CD8-positive, alpha-beta memory T cell (primary cell): Measurements from ENCODE around the gene ESCO1. TPM values are rescaled to one million over a fixed set of nuclear protein-coding genes. Genes with fewer than 3 reads are reported as not detected.
"Not testable (repeated sequence)": the region's sequence is repeated elsewhere in the genome, so short reads cannot be mapped to it uniquely, and the experiment has no call there.

Experiments used
- CTCF ChIA-PET: fragments of 350-600 bp; sonication (Branson Sonifier 250); formaldehyde crosslinking; loops from one replicate; lab custom pipeline; 2021; ENCODE audit warnings: antibody characterized with exemption; lab: Charles Lee
- POLR2A ChIA-PET: fragments of 350-600 bp; sonication (Branson Sonifier 250); formaldehyde crosslinking; loops from one replicate; lab custom pipeline; 2021; ENCODE audit warnings: antibody characterized with exemption; lab: Charles Lee
- DNase-seq, 5 donors: peaks; one replicate each; pipeline versions ENCODE4 v3.0.0 to v3.0.0-alpha.2; 2020 to 2022; ENCODE audit warnings: mixed read lengths in 1 of 5
- H3K27ac ChIP-seq: one replicate; pipeline ENCODE4 v1.7.0; 2013; ENCODE audit warnings: low read depth, mild to moderate bottlenecking, low read length, moderate library complexity
- H3K27me3 ChIP-seq: 2 replicates; pipeline ENCODE4 v1.7.0; 2013; ENCODE audit warnings: low read length, mild to moderate bottlenecking; ENCODE audit not compliant: insufficient read depth, poor library complexity, severe bottlenecking
- H3K36me3 ChIP-seq: 2 replicates; pipeline ENCODE4 v1.7.0; 2013; ENCODE audit warnings: mild to moderate bottlenecking, low read length, moderate library complexity; ENCODE audit not compliant: insufficient read depth
- H3K4me1 ChIP-seq: 2 replicates; pipeline ENCODE4 v1.7.0; 2013; ENCODE audit warnings: mild to moderate bottlenecking, low read length, moderate library complexity; ENCODE audit not compliant: insufficient read depth
- H3K4me3 ChIP-seq: 2 replicates; pipeline ENCODE4 v1.7.0; 2013; ENCODE audit warnings: mild to moderate bottlenecking, low read length
- H3K9me3 ChIP-seq: 2 replicates; pipeline ENCODE4 v1.7.0; 2013; ENCODE audit warnings: mild to moderate bottlenecking, low read length
- H3K27ac Mint-ChIP-seq, 8 donors: one replicate each; pipeline ENCODE4 v1.8.0; 2020 to 2021; ENCODE audit warnings: mixed read lengths in 8 of 8, mild to moderate bottlenecking in 6 of 8, inconsistent platforms in 3 of 8, moderate library complexity in 3 of 8
- H3K27me3 Mint-ChIP-seq, 2 donors: one replicate each; pipeline ENCODE4 v1.8.0; 2020 to 2021; ENCODE audit warnings: mixed read lengths in 2 of 2, mild to moderate bottlenecking in 1 of 2, moderate library complexity in 1 of 2
- H3K36me3 Mint-ChIP-seq, 3 donors: one replicate each; pipeline ENCODE4 v1.8.0; 2020 to 2021; ENCODE audit warnings: mixed read lengths in 3 of 3, inconsistent platforms in 1 of 3, mild to moderate bottlenecking in 1 of 3
- H3K4me1 Mint-ChIP-seq, 3 donors: one replicate each; pipeline ENCODE4 v1.8.0; 2020 to 2021; ENCODE audit warnings: mixed read lengths in 3 of 3, inconsistent platforms in 1 of 3, mild to moderate bottlenecking in 1 of 3
- H3K4me3 Mint-ChIP-seq, 7 donors: one replicate each; pipeline ENCODE4 v1.8.0; 2020 to 2021; ENCODE audit warnings: mixed read lengths in 7 of 7, mild to moderate bottlenecking in 6 of 7, moderate library complexity in 4 of 7, inconsistent platforms in 2 of 7
- H3K9me3 Mint-ChIP-seq, 5 donors: one replicate each; pipeline ENCODE4 v1.8.0; 2020 to 2022; ENCODE audit warnings: mixed read lengths in 5 of 5, mild to moderate bottlenecking in 3 of 5, moderate library complexity in 2 of 5, inconsistent platforms in 1 of 5
- polyA plus RNA-seq: library from polyadenylated mRNA; unstranded; fragments of 300-500 nt; fragmentation: Illumina TruSeq; gene quantifications from one replicate; pipeline ENCODE4 v1.2.3, GENCODE V29; 2021
- total RNA-seq, 2 experiments: library from RNA; stranded (reverse); gene quantifications; one replicate each; pipeline ENCODE4 v1.2.3, GENCODE V29; 2021

ESCO1 gene
- total and polyA plus RNA-seq, 3 experiments from 2014 or later = 11.0 to 19.3 (median 18.2) TPM

- Mint-ChIP-seq H3K4me1 (peaks cover 27 to 56% (median 38%) of the 10 kb centered on the region in 3 donors), H3K9me3 (no peaks in the 10 kb centered on the region), H3K27me3 (peaks cover 0 to 6% of the 10 kb centered on the region in 2 donors), H3K36me3 (peaks cover 0 to 16% (median 0%) of the 10 kb centered on the region in 3 donors), H3K27ac (peak overlapping the region; percentile 94 to 100 (median 98)), H3K4me3 (peak overlapping the region; percentile 91 to 98 (median 97))
- Histone ChIP-seq H3K4me1 (peaks cover 30% of the 10 kb centered on the region), H3K27ac (peak overlapping the region; percentile 99), H3K27me3 (no peaks in the 10 kb centered on the region), H3K36me3 (no peaks in the 10 kb centered on the region), H3K4me3 (peak overlapping the region; percentile 92), H3K9me3 (no peaks in the 10 kb centered on the region)
- POLR2A ChIA-PET = interaction anchor here (0.5 to 2.8 kb wide), 9 partner anchors 11 to 488 kb away, joined by 3 to 63 read pairs (median 9); partner anchors contain the start of genes ABHD3, MIB1, ROCK1 and SNRPD1
- peak in 1 of 5 donors; percentile 58 for DNase-seq
- CTCF ChIA-PET = interaction anchor here (0.7 to 5.6 kb wide), 29 partner anchors 10 to 489 kb away, joined by 3 to 131 read pairs (median 4); partner anchors contain the start of genes ABHD3, MIB1, ROCK1 and SNRPD1
Observed at GRCh38 chr18:21599585-21600525, 649 bp downstream of the ESCO1 start.

- Mint-ChIP-seq H3K4me1 (peaks cover 27 to 55% (median 43%) of the 10 kb centered on the region in 3 donors), H3K27me3 (peaks cover 0 to 6% of the 10 kb centered on the region in 2 donors), H3K27ac (peak overlapping the region; percentile 94 to 100 (median 98)), H3K4me3 (peak overlapping the region; percentile 91 to 98 (median 97)), H3K36me3 (peaks cover under 1 to 19% (median 2%) of the 10 kb centered on the region in 3 donors), H3K9me3 (no peaks in the 10 kb centered on the region)
- Histone ChIP-seq H3K36me3 (no peaks in the 10 kb centered on the region), H3K27me3 (no peaks in the 10 kb centered on the region), H3K4me3 (peak overlapping the region; percentile 92), H3K27ac (peak overlapping the region; percentile 99), H3K4me1 (peaks cover 39% of the 10 kb centered on the region), H3K9me3 (no peaks in the 10 kb centered on the region)
- ChIA-PET CTCF (interaction anchor here (1.8 to 5.6 kb wide), 4 partner anchors 12 to 241 kb away, joined by 4 to 131 read pairs (median 16); partner anchors contain the start of genes MIB1 and SNRPD1), POLR2A (interaction anchor here (0.6 to 2.8 kb wide), 4 partner anchors 12 to 142 kb away, joined by 3 to 63 read pairs (median 28); partner anchors contain the start of genes ABHD3, MIB1 and SNRPD1)
- no peak for DNase-seq
Observed at GRCh38 chr18:21598726-21599584, 1.5 kb downstream of the ESCO1 start.

DNA sequence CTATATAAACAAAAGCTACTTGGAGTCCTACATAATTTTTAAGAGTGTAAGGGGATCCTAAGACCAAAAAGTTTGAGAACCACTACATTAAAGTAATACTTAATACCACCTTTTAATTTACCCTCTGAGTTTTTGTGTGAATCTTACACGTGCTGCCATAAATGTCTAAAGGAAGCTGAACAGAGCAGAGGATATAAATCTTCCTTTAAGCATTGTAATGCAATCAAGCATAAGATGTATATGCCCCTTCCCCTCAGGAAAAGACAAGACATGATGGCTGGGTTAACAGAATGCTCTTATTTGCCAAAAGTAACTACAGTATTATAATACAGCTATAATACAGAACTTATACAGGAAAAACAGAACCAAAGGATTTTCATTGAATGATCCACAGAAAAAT lies 2.9 kb downstream of the ESCO1 start:
- Mint-ChIP-seq H3K4me3 (peak overlapping the region in 1 of 7 donors; percentile 91), H3K9me3 (no peaks in the 10 kb centered on the region), H3K27ac (peak overlapping the region in 5 of 8 donors; percentile 38 to 94 (median 44)), H3K27me3 (peaks cover 0 to 6% of the 10 kb centered on the region in 2 donors), H3K36me3 (peaks cover 2 to 23% (median 5%) of the 10 kb centered on the region in 3 donors), H3K4me1 (peaks cover 33 to 59% (median 48%) of the 10 kb centered on the region in 3 donors)
- peaks cover 44% of the 10 kb centered on the region for H3K4me1 ChIP-seq
- ChIA-PET POLR2A (interaction anchor here (2.1 kb wide), 1 partner anchor 15 kb away, joined by 7 read pairs; the partner anchor contains the start of gene SNRPD1), CTCF (interaction anchor here (1.1 kb wide), 1 partner anchor 14 kb away, joined by 6 read pairs; the partner anchor contains the start of gene SNRPD1)
- DNase-seq = no peak
- H3K9me3 ChIP-seq = no peaks in the 10 kb centered on the region
- no peak overlapping the region for H3K4me3 ChIP-seq
- H3K36me3 ChIP-seq = no peaks in the 10 kb centered on the region
- H3K27me3 ChIP-seq = no peaks in the 10 kb centered on the region
- H3K27ac ChIP-seq = no peak overlapping the region

DNA sequence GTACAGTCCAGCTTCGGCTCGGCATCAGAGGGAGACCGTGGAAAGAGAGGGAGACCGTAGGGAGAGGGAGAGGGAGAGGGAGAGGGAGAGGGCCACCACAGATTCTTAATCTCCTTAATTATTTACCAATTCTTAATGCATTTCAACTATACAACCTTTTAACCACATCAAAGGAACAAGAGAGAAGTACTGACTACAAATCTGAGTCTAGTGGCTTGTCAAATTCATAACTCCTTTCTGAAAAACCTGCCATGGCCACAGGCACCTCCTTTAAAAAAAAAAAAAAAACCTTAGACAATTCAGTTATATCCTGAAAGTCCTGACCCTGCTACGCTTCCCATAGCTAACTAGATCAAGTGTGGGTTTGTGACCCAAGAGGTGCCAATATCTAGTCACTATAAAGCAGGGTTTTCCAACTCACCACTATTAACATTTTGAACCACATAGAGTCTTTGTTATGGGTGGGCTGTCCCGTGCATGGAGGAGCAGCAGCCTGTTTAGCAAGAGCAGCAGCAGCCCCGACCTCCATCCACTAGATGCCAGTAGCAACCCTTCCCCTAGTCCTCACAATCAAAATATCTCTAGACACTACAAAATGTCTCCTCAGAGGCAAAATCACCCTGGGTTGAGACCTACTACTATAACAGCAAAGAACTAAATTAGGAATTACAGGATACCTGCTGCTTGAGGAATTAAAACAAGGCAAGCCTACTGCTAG lies 6.8 kb downstream of the ESCO1 start:
- CTCF ChIA-PET = interaction anchor here (0.8 to 0.9 kb wide), 2 partner anchors 12 to 19 kb away, joined by 3 read pairs; no protein-coding TSS in a partner anchor

GRCh38 chr18:21592361-21592760 lies 8.1 kb downstream of the ESCO1 start:
- Mint-ChIP-seq H3K36me3 (peaks cover 4 to 23% (median 5%) of the 10 kb centered on the region in 3 donors), H3K4me1 (peaks cover 39 to 59% (median 53%) of the 10 kb centered on the region in 3 donors)
- H3K4me3 ChIP-seq, H3K27ac ChIP-seq, H3K27me3 ChIP-seq, CTCF ChIA-PET, H3K27ac Mint-ChIP-seq, H3K4me3 Mint-ChIP-seq, DNase-seq, H3K27me3 Mint-ChIP-seq, H3K36me3 ChIP-seq, H3K9me3 Mint-ChIP-seq, POLR2A ChIA-PET, H3K9me3 ChIP-seq: not testable (repeated sequence)
- peaks cover 15% of the 10 kb centered on the region for H3K4me1 ChIP-seq

More for the DNA sequence above, 6.8 kb downstream of the ESCO1 start:
- no peak for DNase-seq
- Histone ChIP-seq H3K4me3 (no peak overlapping the region), H3K36me3 (no peaks in the 10 kb centered on the region), H3K9me3 (no peaks in the 10 kb centered on the region), H3K27ac (no peak overlapping the region), H3K27me3 (no peaks in the 10 kb centered on the region), H3K4me1 (peaks cover 28% of the 10 kb centered on the region)
- Mint-ChIP-seq H3K4me1 (peaks cover 35 to 56% (median 55%) of the 10 kb centered on the region in 3 donors), H3K27ac (peak overlapping the region in 4 of 8 donors; percentile 14 to 65 (median 22)), H3K36me3 (peaks cover 4 to 22% (median 5%) of the 10 kb centered on the region in 3 donors), H3K27me3 (no peaks in the 10 kb centered on the region), H3K9me3 (no peaks in the 10 kb centered on the region), H3K4me3 (peak overlapping the region in 2 of 7 donors; percentile 20 to 40)
- POLR2A ChIA-PET = no interaction called here

GRCh38 chr18:21584391-21584790 lies 16.1 kb downstream of the ESCO1 start:
- Mint-ChIP-seq H3K36me3 (peaks cover 0 to 31% (median 3%) of the 10 kb centered on the region in 3 donors), H3K27ac (peak overlapping the region in 1 of 8 donors; percentile 52), H3K9me3 (no peaks in the 10 kb centered on the region), H3K4me3 (peak overlapping the region in 1 of 7 donors; percentile 44), H3K4me1 (peaks cover 38 to 50% (median 48%) of the 10 kb centered on the region in 3 donors), H3K27me3 (no peaks in the 10 kb centered on the region)
- Histone ChIP-seq H3K4me3 (no peak overlapping the region), H3K9me3 (no peaks in the 10 kb centered on the region), H3K36me3 (no peaks in the 10 kb centered on the region), H3K4me1 (no peaks in the 10 kb centered on the region), H3K27me3 (no peaks in the 10 kb centered on the region), H3K27ac (no peak overlapping the region)
- CTCF ChIA-PET = no interaction called here
- POLR2A ChIA-PET = no interaction called here
- DNase-seq = no peak

GRCh38 chr18:21575656-21576055 lies 24.8 kb downstream of the ESCO1 start:
- Histone ChIP-seq H3K36me3 (peaks cover 24% of the 10 kb centered on the region), H3K9me3 (no peaks in the 10 kb centered on the region), H3K4me3 (no peak overlapping the region), H3K4me1 (no peaks in the 10 kb centered on the region), H3K27ac (no peak overlapping the region), H3K27me3 (no peaks in the 10 kb centered on the region)
- no peak for DNase-seq
- no peak overlapping the region for H3K4me3 Mint-ChIP-seq
- no peaks in the 10 kb centered on the region for H3K27me3 Mint-ChIP-seq
- no peak overlapping the region for H3K27ac Mint-ChIP-seq
- ChIA-PET CTCF (no interaction called here), POLR2A (no interaction called here)
- peaks cover 19 to 23% (median 20%) of the 10 kb centered on the region in 3 donors for H3K4me1 Mint-ChIP-seq
- H3K9me3 Mint-ChIP-seq = no peaks in the 10 kb centered on the region
- peaks cover 17 to 74% (median 31%) of the 10 kb centered on the region in 3 donors for H3K36me3 Mint-ChIP-seq
